HepG2 (cell line): Measurements from ENCODE around the gene TBC1D5.

Source experiments
- ATF5 ChIP-seq: sonication (generic); formaldehyde crosslinking; IDR thresholded peaks from 2 replicates; pipeline ENCODE4 v1.4.0; 2020; ENCODE audit warnings: mild to moderate bottlenecking, low read depth, missing genetic modification reagents
- CC2D1A ChIP-seq: sonication (generic); formaldehyde crosslinking; IDR thresholded peaks from 2 replicates; pipeline ENCODE4 v1.8.1; 2023; ENCODE audit warnings: mild to moderate bottlenecking, missing genetic modification reagents
- HCFC1 ChIP-seq: fragments of 150-350 bp; IDR thresholded peaks from 2 replicates; pipeline ENCODE4 v1.6.1; 2014; ENCODE audit warnings: low read depth, low read length
- KLF13 ChIP-seq: sonication (generic); formaldehyde crosslinking; IDR thresholded peaks from 2 replicates; pipeline ENCODE4 v1.4.0; 2020; ENCODE audit warnings: mild to moderate bottlenecking, missing genetic modification reagents
- LBX2 ChIP-seq: sonication (generic); formaldehyde crosslinking; IDR thresholded peaks from 2 replicates; pipeline ENCODE4 v1.5.0; 2020; ENCODE audit warnings: missing genetic modification reagents, mild to moderate bottlenecking, borderline replicate concordance
- STAT6 ChIP-seq: sonication (generic); formaldehyde crosslinking; IDR thresholded peaks from 2 replicates; pipeline ENCODE4 v1.4.0; 2020; ENCODE audit warnings: missing genetic modification reagents, mild to moderate bottlenecking, borderline replicate concordance
- TCF12 ChIP-seq, 2 experiments: fragments of 450-650 bp in 1 of 2; sonication (generic) in 1 of 2; formaldehyde crosslinking in 1 of 2; IDR thresholded peaks; 2 replicates each; pipeline versions ENCODE4 v1.6.1 to v1.8.0; 2017 to 2022; ENCODE audit warnings: antibody characterized with exemption in 1 of 2, mild to moderate bottlenecking in 1 of 2, missing genetic modification reagents in 1 of 2, moderate library complexity in 1 of 2
- USF2 ChIP-seq, 2 experiments: sonication (generic) in 1 of 2; formaldehyde crosslinking in 1 of 2; IDR thresholded peaks; 2 replicates each; pipeline versions ENCODE4 v1.5.1 to v1.6.1; 2011 to 2020; ENCODE audit warnings: borderline replicate concordance in 1 of 2, low read depth in 1 of 2, low read length in 1 of 2, mild to moderate bottlenecking in 1 of 2, missing genetic modification reagents in 1 of 2, moderate library complexity in 1 of 2
- ZKSCAN8 ChIP-seq: IDR thresholded peaks from 2 replicates; pipeline ENCODE4 v1.6.1; 2016; ENCODE audit warnings: borderline replicate concordance, missing genetic modification reagents, missing compliant biosample characterization
- ZNF629 ChIP-seq: sonication (generic); formaldehyde crosslinking; conservative IDR thresholded peaks from 2 replicates; pipeline ENCODE4 v1.5.0; 2020; ENCODE audit warnings: missing genetic modification reagents

GRCh38 chr3:17407576-17407975 is 334.9 kb downstream of the TBC1D5 start:
- TF ChIP-seq TCF12 (IDR thresholded peaks at IDR 0.05) = no peak
- TF ChIP-seq TCF12 (CRISPR knock-in tag; IDR thresholded peaks at IDR 0.05) = no peak
- TF ChIP-seq HCFC1 = no peak
- TF ChIP-seq LBX2 (CRISPR knock-in tag) = no peak
- TF ChIP-seq CC2D1A = no peak
- TF ChIP-seq ZNF629 = no peak
- TF ChIP-seq ATF5 (CRISPR knock-in tag) = no peak
- TF ChIP-seq USF2 (IDR thresholded peaks at IDR 0.05; ENCODE audit: low read depth, low read length) = no peak
- TF ChIP-seq USF2 (CRISPR knock-in tag; IDR thresholded peaks at IDR 0.05; ENCODE audit: borderline replicate concordance) = no peak
- TF ChIP-seq ZKSCAN8 (CRISPR knock-in tag) = no peak
- no peak for TF ChIP-seq STAT6 (CRISPR knock-in tag)
- no peak for TF ChIP-seq KLF13
